Left ventricle myocardium superior (tissue), 1 donor: ENCODE results near the gene ZNF354C. TPM values are rescaled to one million over a fixed set of nuclear protein-coding genes. Genes with fewer than 3 reads are reported as not detected.

ENCODE experiments used
- ATAC-seq: fragments of 200-7000 bp; cut with Tn5 transposase; one replicate; pipeline ENCODE4 v1.9.1; 2020; ENCODE audit warnings: mild to moderate bottlenecking, moderate library complexity
- DNase-seq: peaks from one replicate; pipeline ENCODE4 v3.0.0-alpha.2; 2020
- intact Hi-C: fragments of 100-400 bp; cut with micrococcal nuclease; formaldehyde crosslinking; loops from one replicate; pipeline ENCODE4 v1.11.0; 2022
- total RNA-seq: library from RNA; stranded (reverse); fragmentation: NEBNext Ultra II Directional; extraction: Animal tissue kit (Norgen Biotek cat#: 25700); gene quantifications from one replicate; pipeline ENCODE4 v1.2.1, GENCODE V29; 2021
- donor health status: DM: no; HTN: yes; CAD: no; lungs with severe emphysema.

The ZNF354C gene
- total RNA-seq, 1 donor from 2014 or later = 5.4 TPM

GRCh38 chr5:179124853-179125788, 64.9 kb downstream of the ZNF354C start:
- ATAC-seq (no peak), DNase-seq (no peak)
- intact Hi-C loops = no loop called here

- intact Hi-C loops = no loop called here
- ATAC-seq (no peak), DNase-seq (no peak)
Measured at GRCh38 chr5:179125789-179126505, 65.8 kb downstream of the ZNF354C start.

GRCh38 chr5:179126506-179126991, 66.4 kb downstream of the ZNF354C start:
- DNase-seq (no peak), ATAC-seq (no peak)
- intact Hi-C loops = no loop called here

GRCh38 chr5:179127136-179128040, 67.2 kb downstream of the ZNF354C start:
- intact Hi-C loops = no loop called here
- DNase-seq = no peak
- no peak for ATAC-seq

GRCh38 chr5:179128041-179128365, 67.8 kb downstream of the ZNF354C start:
- DNase-seq (no peak), ATAC-seq (no peak)
- intact Hi-C loops = no loop called here

GRCh38 chr5:179128976-179129375, 68.8 kb downstream of the ZNF354C start:
- intact Hi-C loops = no loop called here
- DNase-seq = no peak
- no peak for ATAC-seq

- DNase-seq (no peak), ATAC-seq (no peak)
Measured at GRCh38 chr5:179129607-179130071, 69.5 kb downstream of the ZNF354C start.

GRCh38 chr5:179130101-179130681, 70.0 kb downstream of the ZNF354C start:
- DNase-seq (no peak), ATAC-seq (no peak)
- intact Hi-C loops = no loop called here

More at GRCh38 chr5:179129607-179130071, 69.5 kb downstream of the ZNF354C start:
- intact Hi-C loops = no loop called here

- DNase-seq (no peak), ATAC-seq (no peak)
- intact Hi-C loops = no loop called here
Measured at GRCh38 chr5:179131321-179131835, 71.2 kb downstream of the ZNF354C start.

- ATAC-seq = no peak
- no peak for DNase-seq
- intact Hi-C loops = no loop called here
Measured at GRCh38 chr5:179131886-179132585, 71.9 kb downstream of the ZNF354C start.

- ATAC-seq = no peak
- intact Hi-C loops = no loop called here
- DNase-seq = no peak
Measured at GRCh38 chr5:179132586-179133355, 72.6 kb downstream of the ZNF354C start.

Other genes with a start within 250 kb of the ZNF354C start
- 8.6 TPM for gene ZNF354B, start 200.4 kb upstream of the ZNF354C start, total RNA-seq
- gene ZFP2, start 164.5 kb upstream of the ZNF354C start, total RNA-seq = 0.67 TPM
- 2.3 TPM for gene ZNF454, start 119.2 kb upstream of the ZNF354C start, total RNA-seq
- not detected for gene GRM6, start 65.1 kb upstream of the ZNF354C start, total RNA-seq
- 4.6 TPM for gene ZNF879, start 36.6 kb upstream of the ZNF354C start, total RNA-seq